ENCODE measurements around the gene GAB1. TPM values are rescaled to one million over a fixed set of nuclear protein-coding genes. Genes with fewer than 3 reads are reported as not detected.

Gene GAB1
- polyA plus RNA-seq, 3 donors from 2014 or later: 1.9 to 2.9 TPM; not detected in 1

DNA sequence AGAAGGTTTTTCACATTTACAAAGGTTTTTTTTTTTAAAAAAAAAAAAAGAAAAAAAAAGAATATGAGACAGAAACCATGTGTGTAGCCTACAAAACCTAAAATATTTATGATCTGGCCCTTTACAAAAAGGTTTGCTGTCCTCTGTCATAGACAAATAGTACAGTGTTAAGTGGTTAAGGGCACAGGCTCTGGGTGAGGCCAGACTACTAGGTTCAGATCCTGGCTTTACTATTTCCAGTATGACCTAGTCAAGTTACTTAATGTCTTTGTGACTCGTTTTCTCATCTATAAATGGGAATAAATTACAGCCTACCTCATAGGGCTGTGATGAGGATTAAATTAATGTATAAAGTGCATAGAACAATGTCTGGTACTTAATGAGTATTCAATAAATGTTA is 56.5 kb downstream of the GAB1 start:
- no peak overlapping the region for H3K4me3 Mint-ChIP-seq
- H3K36me3 Mint-ChIP-seq: no peaks in the 10 kb centered on the region
- H3K9me3 Mint-ChIP-seq: no peaks in the 10 kb centered on the region
- no peaks in the 10 kb centered on the region for H3K4me1 Mint-ChIP-seq
- peaks cover 0 to 3% (median 2%) of the 10 kb centered on the region in 3 donors for H3K27me3 Mint-ChIP-seq (ENCODE audit: low read depth in 3 of 3)
- no peak overlapping the region for H3K27ac Mint-ChIP-seq
- DNase-seq: no peak

DNA sequence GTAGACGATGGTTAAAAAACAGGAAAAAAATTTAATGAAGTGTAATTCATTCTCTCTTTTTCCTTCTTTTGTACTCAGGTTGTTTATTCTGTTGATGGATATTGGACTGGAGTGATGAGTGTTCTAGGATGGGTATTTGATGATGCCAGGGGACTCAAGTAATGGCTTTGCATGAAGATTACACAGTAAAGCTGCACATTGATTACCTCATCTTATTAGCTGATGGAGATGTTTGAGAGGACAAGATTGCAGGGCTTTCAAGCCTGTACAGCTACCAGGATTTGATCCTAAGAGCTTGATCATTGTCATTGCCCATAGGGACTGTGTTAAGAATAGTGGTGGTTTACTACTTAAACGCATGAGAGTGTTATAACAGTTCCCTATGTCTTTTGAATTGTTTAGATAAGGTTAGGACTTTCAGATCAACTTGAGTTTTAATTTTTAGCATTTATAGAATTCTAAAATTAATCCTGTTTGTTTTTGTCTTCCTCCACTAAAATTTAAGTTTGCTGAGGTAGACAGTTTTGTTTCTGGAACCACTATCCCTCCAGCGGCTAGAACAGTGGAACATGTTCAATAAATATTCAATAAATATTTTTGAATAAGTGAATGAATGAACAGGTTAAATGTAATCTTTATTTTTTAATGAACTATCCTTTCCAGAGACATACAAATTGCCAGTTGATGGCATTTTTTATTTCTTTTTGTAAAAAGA is 58.2 kb downstream of the GAB1 start:
- no peak for DNase-seq
- H3K36me3 Mint-ChIP-seq: no peaks in the 10 kb centered on the region
- H3K27me3 Mint-ChIP-seq (ENCODE audit: low read depth in 3 of 3): peaks cover 0 to 2% (median 2%) of the 10 kb centered on the region in 3 donors
- no peaks in the 10 kb centered on the region for H3K9me3 Mint-ChIP-seq
- H3K4me3 Mint-ChIP-seq: no peak overlapping the region
- peaks cover 3 to 7% of the 10 kb centered on the region in 2 donors for H3K4me1 Mint-ChIP-seq
- no peak overlapping the region for H3K27ac Mint-ChIP-seq

DNA sequence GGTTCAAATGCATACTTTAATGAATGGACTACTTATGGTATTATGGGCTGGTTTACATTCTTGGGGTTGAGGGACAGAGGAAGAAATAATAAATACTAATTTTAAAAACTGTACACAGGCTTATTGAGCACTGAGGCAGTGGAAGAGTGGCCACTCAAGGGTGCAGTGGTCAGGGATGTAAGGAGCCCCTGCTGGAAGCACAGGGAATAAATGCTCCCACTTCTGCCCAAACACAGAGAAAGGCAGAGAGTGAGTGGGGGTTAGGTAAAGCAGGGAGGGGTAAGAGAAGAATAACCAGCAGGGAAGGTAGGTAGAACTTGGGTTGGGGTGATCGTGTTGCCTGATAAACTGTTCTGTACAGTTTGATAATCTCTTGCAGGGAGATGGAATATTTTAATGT is 60.0 kb downstream of the GAB1 start:
- H3K27ac Mint-ChIP-seq: no peak overlapping the region
- H3K36me3 Mint-ChIP-seq: no peaks in the 10 kb centered on the region
- H3K4me3 Mint-ChIP-seq: no peak overlapping the region
- H3K27me3 Mint-ChIP-seq (ENCODE audit: low read depth in 3 of 3): peaks cover 0 to 2% (median 2%) of the 10 kb centered on the region in 3 donors
- H3K9me3 Mint-ChIP-seq: no peaks in the 10 kb centered on the region
- DNase-seq: no peak
- H3K4me1 Mint-ChIP-seq: peaks cover 3 to 7% of the 10 kb centered on the region in 2 donors

DNA sequence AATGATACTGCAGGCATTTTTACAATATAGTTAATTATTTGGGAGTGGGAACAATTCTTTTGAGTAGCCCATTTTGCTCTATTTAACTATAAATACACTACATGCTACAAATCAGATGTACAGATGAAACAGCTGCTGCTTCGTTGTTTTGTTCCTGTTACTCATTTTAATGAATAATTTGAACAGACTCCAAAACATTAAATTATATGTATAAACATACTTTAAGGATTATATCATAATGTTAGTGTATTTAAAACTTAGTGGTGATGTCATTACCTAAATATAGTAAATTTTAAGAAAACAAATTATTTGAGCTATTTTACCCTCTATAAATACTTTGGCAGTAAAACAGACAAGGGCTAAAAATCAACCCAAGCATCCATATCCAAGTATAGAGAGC is 60.7 kb downstream of the GAB1 start:
- Mint-ChIP-seq H3K4me1 (peaks cover 3 to 11% of the 10 kb centered on the region in 2 donors), H3K9me3 (no peaks in the 10 kb centered on the region), H3K36me3 (no peaks in the 10 kb centered on the region), H3K4me3 (no peak overlapping the region), H3K27me3 (ENCODE audit: low read depth in 3 of 3) (peaks cover 0 to 2% (median 2%) of the 10 kb centered on the region in 3 donors), H3K27ac (no peak overlapping the region)
- DNase-seq: no peak

DNA sequence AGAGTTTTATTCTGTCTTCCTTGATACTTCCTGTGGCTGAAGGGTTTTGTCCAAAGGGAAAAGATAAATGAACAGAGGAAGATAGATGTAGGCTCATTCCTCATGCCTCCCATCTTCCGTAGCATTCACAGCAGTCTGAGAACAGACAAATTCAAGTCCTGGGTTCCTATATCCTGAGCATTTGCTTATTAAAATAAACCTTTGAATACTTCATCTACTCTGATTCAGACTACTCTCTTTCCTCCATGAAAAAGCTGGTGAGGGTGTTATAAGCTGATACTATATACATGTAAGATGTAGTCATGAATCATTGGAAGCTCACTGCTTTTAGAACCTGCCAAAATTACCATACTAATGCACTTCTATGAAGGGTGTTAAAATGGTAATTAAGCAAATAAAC is 61.2 kb downstream of the GAB1 start:
- Mint-ChIP-seq H3K4me3 (no peak overlapping the region), H3K27ac (no peak overlapping the region), H3K36me3 (no peaks in the 10 kb centered on the region), H3K27me3 (ENCODE audit: low read depth in 3 of 3) (peaks cover 0 to 2% (median 2%) of the 10 kb centered on the region in 3 donors), H3K4me1 (peaks cover 3 to 16% of the 10 kb centered on the region in 2 donors), H3K9me3 (no peaks in the 10 kb centered on the region)
- no peak for DNase-seq

DNA sequence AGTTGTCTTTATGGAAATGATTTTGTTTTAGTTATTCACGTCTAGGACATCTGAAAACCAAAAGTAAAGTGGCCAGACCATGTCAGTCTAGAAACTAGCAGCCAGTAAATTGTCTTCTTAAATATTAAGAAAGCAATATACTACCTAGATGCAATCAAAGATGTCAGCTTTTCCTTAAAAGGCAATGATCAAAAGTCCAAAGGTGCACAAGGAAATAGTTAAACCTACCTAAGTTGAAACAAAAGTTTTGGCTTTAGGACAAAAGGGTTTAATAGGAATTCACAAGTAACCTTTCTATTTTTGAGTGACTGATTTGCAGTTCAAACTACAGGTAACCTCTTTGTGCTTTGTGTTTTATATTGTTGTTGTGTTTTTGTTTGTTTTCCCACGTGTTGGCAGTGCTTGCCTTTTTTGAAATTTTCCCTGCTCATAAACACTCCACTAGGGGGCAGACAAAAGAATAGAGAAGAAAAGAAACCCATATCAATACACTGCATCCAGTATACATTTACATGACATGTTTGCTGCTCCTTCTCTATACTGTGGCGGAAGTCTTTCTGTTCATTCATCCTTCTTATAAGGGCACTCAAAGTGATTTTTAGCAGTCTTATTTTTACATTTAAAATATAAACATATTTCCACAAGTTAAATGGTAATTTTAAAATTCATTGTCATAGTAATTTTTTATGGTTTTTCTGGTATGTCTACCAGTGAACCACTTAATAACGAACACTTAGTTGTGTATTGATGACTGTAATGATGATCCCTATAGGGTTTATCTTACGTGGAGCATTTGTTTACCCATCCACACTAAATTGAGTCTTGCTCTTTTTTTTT is 62.7 kb downstream of the GAB1 start:
- peaks cover 0 to 2% (median 2%) of the 10 kb centered on the region in 3 donors for H3K27me3 Mint-ChIP-seq (ENCODE audit: low read depth in 3 of 3)

DNA sequence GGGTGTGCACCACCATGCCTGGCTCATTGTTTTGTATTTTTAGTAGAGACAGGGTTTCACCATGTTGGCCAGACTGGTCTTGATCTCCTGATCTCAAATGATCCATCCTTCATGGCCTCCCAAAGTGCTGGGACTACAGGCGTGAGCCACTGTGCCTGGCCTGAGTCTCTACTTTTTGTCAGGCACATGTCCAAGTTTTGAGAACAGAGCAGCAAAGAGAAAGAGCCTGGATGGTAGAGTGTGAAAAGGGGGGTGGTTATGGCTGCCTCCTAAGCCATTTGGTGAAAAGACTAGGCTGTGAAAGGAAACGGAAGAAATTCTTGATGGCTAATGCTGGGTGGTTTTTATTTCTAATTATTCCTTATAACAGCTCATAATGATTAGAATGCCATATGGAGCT is 63.4 kb downstream of the GAB1 start:
- H3K9me3 Mint-ChIP-seq: no peaks in the 10 kb centered on the region
- peaks cover 17 to 38% of the 10 kb centered on the region in 2 donors for H3K4me1 Mint-ChIP-seq
- DNase-seq: no peak
- H3K4me3 Mint-ChIP-seq: no peak overlapping the region
- no peak overlapping the region for H3K27ac Mint-ChIP-seq
- peaks cover 0 to 2% (median 2%) of the 10 kb centered on the region in 3 donors for H3K27me3 Mint-ChIP-seq (ENCODE audit: low read depth in 3 of 3)
- H3K36me3 Mint-ChIP-seq: no peaks in the 10 kb centered on the region

More for the DNA sequence above, 62.7 kb downstream of the GAB1 start:
- H3K9me3 Mint-ChIP-seq: no peaks in the 10 kb centered on the region
- DNase-seq: peak; percentile 19 to 29 (median 23)
- H3K4me1 Mint-ChIP-seq: peaks cover 10 to 31% of the 10 kb centered on the region in 2 donors
- H3K36me3 Mint-ChIP-seq: no peaks in the 10 kb centered on the region
- H3K27ac Mint-ChIP-seq: no peak overlapping the region
- no peak overlapping the region for H3K4me3 Mint-ChIP-seq

DNA sequence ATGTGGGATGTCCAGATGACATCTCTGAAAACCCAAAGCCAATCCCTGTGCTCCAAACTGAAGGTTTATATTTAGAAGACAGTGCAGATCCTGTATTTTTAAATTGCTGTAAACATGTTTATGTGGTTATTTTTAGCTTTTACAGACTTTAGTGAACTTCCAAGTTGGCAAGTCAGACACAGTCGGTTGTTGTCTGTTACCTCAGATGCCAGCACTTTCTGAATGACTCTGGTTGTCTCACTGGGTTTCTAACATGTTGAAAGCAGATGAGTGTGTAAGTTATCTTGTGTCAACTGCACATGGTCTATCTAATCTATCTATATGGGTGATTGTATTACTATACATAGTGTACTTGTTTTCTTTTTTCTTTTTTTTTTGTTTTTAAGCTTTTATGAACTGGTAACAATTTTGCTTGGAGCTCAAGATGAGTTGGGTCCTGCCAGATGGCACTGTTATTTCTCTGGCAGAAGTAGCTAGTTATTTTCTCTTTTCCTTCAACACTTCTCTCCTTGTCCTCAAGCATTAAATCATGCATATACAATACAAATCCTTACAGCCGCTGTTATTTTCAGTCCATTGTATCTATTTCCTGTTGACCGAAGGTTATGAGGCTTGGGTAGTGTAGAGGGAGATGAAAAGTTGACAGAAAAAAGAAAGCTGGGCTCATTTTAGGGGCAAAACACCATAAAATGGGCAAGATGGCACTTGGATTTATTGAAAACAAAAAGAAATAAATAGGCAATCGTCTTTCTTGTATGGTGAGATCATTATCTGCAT is 66.3 kb downstream of the GAB1 start:
- Mint-ChIP-seq H3K4me1 (peaks cover 26 to 58% of the 10 kb centered on the region in 2 donors), H3K27ac (peak overlapping the region in 3 of 6 donors; percentile 2 to 62 (median 9)), H3K9me3 (no peaks in the 10 kb centered on the region), H3K36me3 (no peaks in the 10 kb centered on the region), H3K27me3 (ENCODE audit: low read depth in 3 of 3) (no peaks in the 10 kb centered on the region), H3K4me3 (peak overlapping the region; percentile 13 to 61 (median 40))
- DNase-seq: no peak

DNA sequence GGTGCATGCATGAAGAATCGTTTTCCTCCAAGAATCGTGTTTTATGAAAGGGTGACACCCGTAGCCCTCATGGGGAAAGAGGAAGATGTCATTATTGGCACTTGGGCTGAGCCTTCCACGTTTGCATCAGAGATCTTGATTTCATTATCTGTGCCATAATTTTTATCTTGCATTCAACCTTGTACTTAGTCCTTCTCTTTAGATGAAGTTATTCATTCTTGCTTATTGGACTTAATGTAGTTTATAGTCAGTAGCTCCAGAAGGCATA is 66.8 kb downstream of the GAB1 start:
- H3K36me3 Mint-ChIP-seq: no peaks in the 10 kb centered on the region
- H3K27me3 Mint-ChIP-seq (ENCODE audit: low read depth in 3 of 3): no peaks in the 10 kb centered on the region
- H3K27ac Mint-ChIP-seq: peak overlapping the region in 3 of 6 donors; percentile 9 to 62 (median 16)
- DNase-seq: no peak
- peak overlapping the region; percentile 13 to 61 (median 40) for H3K4me3 Mint-ChIP-seq
- peaks cover 26 to 61% of the 10 kb centered on the region in 2 donors for H3K4me1 Mint-ChIP-seq
- H3K9me3 Mint-ChIP-seq: no peaks in the 10 kb centered on the region

DNA sequence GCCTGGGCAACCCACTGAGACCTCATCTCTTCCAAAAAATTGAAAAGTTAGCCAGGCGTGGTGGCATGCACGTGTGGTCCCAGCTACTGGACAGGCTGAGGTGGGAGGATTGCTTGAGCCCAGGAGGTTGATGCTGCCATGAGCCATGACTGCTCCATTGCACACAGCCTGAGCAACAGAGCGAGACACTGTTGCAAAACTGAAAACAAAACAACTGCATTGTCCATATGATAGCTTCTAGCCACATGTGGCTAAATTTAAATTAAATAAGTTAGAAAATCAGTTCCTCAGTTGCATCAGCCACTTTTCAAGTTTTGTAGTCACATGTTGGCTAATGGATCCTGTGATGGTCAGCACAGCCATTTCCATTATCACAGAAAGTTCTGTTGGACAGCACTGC is 67.9 kb downstream of the GAB1 start:
- Mint-ChIP-seq H3K27ac (no peak overlapping the region), H3K27me3 (ENCODE audit: low read depth in 3 of 3) (peaks cover 0 to 3% (median 0%) of the 10 kb centered on the region in 3 donors), H3K36me3 (no peaks in the 10 kb centered on the region), H3K4me3 (peak overlapping the region in 1 of 5 donors; percentile 36), H3K9me3 (no peaks in the 10 kb centered on the region), H3K4me1 (peaks cover 23 to 56% of the 10 kb centered on the region in 2 donors)
- DNase-seq: no peak

DNA sequence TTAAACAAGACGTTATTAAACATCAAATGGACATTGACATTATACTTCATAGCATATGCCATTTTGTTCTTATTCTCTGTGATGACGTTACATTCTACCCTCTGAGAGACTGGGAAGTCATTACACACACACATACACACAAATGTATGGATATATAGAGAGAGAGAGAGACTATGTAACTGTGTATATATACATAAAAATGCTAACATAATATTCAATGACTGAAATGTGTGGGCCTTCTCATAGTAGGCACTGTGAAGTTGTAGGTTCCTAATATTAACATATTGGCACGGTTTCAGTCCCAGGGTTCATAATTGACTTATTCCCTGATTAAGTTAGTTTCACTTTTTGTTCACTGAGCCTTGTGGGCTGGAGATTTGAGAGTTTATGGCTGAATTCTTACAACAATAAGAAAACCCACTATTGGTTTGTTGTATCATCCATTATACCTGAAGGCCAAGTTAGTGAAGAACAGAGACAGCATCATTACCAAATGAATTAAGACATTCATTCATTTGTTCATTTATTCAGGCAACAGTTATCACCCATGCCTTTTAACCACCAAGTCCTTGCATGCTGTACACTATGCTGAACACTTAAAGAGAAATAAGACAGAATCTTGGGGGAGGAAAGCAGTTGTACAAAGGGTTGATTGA is 68.5 kb downstream of the GAB1 start:
- no peaks in the 10 kb centered on the region for H3K9me3 Mint-ChIP-seq
- peaks cover 23 to 55% of the 10 kb centered on the region in 2 donors for H3K4me1 Mint-ChIP-seq
- H3K27me3 Mint-ChIP-seq (ENCODE audit: low read depth in 3 of 3): peaks cover 2 to 3% (median 3%) of the 10 kb centered on the region in 3 donors
- no peaks in the 10 kb centered on the region for H3K36me3 Mint-ChIP-seq
- no peak for DNase-seq
- peak overlapping the region in 4 of 5 donors; percentile 36 to 73 (median 58) for H3K4me3 Mint-ChIP-seq
- H3K27ac Mint-ChIP-seq: peak overlapping the region in 2 of 6 donors; percentile 66 to 79

DNA sequence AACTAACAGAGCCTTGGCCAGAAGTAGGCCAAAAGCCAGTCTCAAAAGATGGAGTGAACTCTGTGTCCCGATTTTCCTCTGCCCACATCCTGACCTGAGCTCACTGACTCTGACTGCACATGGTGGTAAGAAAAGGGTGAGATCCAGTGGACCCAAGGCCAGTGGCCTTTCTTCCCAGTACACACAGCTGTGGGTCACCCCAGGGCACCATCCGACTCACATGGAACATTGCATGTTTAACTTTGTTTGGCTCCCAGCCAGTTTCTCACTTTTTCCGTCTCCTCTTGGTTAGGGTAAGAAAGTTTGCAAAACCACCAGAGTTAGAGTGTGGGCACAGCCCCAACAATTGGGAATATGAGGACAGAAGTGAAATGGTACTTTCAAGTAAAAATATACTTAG is 69.8 kb downstream of the GAB1 start:
- H3K9me3 Mint-ChIP-seq: no peaks in the 10 kb centered on the region
- H3K27ac Mint-ChIP-seq: peak overlapping the region in 1 of 6 donors; percentile 46
- DNase-seq: no peak
- peaks cover 2 to 3% (median 3%) of the 10 kb centered on the region in 3 donors for H3K27me3 Mint-ChIP-seq (ENCODE audit: low read depth in 3 of 3)
- peaks cover 23 to 55% of the 10 kb centered on the region in 2 donors for H3K4me1 Mint-ChIP-seq
- H3K4me3 Mint-ChIP-seq: peak overlapping the region in 1 of 5 donors; percentile 10
- no peaks in the 10 kb centered on the region for H3K36me3 Mint-ChIP-seq

DNA sequence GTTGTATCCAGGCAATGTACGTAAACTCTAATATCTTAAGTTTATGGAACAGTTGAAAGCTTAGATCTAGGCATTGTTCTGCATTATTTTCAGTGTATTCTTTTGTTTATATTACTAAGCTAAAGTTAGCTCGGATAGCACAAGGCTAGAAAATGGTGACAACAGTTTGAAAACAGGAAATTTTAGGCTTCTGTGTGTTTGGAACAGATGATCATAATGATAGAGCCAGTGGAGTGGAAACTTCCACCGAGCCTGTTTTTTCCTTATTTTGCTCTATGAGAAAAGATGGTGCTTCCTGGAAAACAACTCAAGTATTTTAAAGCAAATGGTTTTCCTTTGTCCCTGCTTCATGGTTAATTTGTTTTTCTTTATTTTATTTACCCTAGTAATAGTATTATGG is 70.8 kb downstream of the GAB1 start:
- no peak for DNase-seq
- Mint-ChIP-seq H3K4me1 (peaks cover 23 to 49% of the 10 kb centered on the region in 2 donors), H3K36me3 (no peaks in the 10 kb centered on the region), H3K27ac (no peak overlapping the region), H3K4me3 (no peak overlapping the region), H3K27me3 (ENCODE audit: low read depth in 3 of 3) (peaks cover 3 to 4% (median 3%) of the 10 kb centered on the region in 3 donors), H3K9me3 (no peaks in the 10 kb centered on the region)

Measured in immature natural killer cell (primary cell).